Nephron progenitor cell (in vitro differentiated cells): ENCODE results near the gene IQCK.

Experiments used
- DNase-seq: peaks from one replicate; pipeline ENCODE4 v3.0.0; 2021
- H3K27ac Mint-ChIP-seq: 2 replicates; pipeline ENCODE4 v1.8.0; 2021; ENCODE audit warnings: mild to moderate bottlenecking, moderate library complexity, mixed read lengths
- H3K27me3 Mint-ChIP-seq: 2 replicates; pipeline ENCODE4 v1.8.0; 2021; ENCODE audit warnings: mild to moderate bottlenecking, low read depth, mixed read lengths; ENCODE audit not compliant: poor library complexity
- H3K36me3 Mint-ChIP-seq: 2 replicates; pipeline ENCODE4 v1.8.0; 2021; ENCODE audit warnings: low read depth, mixed read lengths
- H3K4me1 Mint-ChIP-seq: 2 replicates; pipeline ENCODE4 v1.8.0; 2021; ENCODE audit warnings: mixed read lengths
- H3K4me3 Mint-ChIP-seq: 2 replicates; pipeline ENCODE4 v1.8.0; 2021; ENCODE audit warnings: mild to moderate bottlenecking, moderate library complexity, mixed read lengths
- H3K9me3 Mint-ChIP-seq: 2 replicates; pipeline ENCODE4 v1.8.0; 2021; ENCODE audit warnings: mild to moderate bottlenecking, moderate library complexity, mixed read lengths
- CTCF ChIP-seq: fragments of 200-600 bp; sonication (generic); IDR thresholded peaks from 2 replicates; pipeline ENCODE4 v1.5.0; 2021; ENCODE audit warnings: antibody characterized with exemption

Gene IQCK

GRCh38 chr16:19802612-19803011 is 84.5 kb downstream of the IQCK start:
- DNase-seq: no peak
- peaks cover 22% of the 10 kb centered on the region for H3K9me3 Mint-ChIP-seq
- TF ChIP-seq CTCF: no peak
- peak overlapping the region; percentile 43 for H3K27ac Mint-ChIP-seq
- H3K4me1 Mint-ChIP-seq: peaks cover 14% of the 10 kb centered on the region
- peaks cover 3% of the 10 kb centered on the region for H3K27me3 Mint-ChIP-seq
- H3K36me3 Mint-ChIP-seq: peaks cover 22% of the 10 kb centered on the region
- H3K4me3 Mint-ChIP-seq: no peak overlapping the region

- DNase-seq: no peak
- Mint-ChIP-seq H3K27ac (peak overlapping the region; percentile 29), H3K36me3 (peaks cover 22% of the 10 kb centered on the region), H3K4me3 (no peak overlapping the region), H3K4me1 (peaks cover 14% of the 10 kb centered on the region), H3K9me3 (peaks cover 22% of the 10 kb centered on the region), H3K27me3 (peaks cover 3% of the 10 kb centered on the region)
- TF ChIP-seq CTCF: no peak
Measured at GRCh38 chr16:19804538-19805323, 86.7 kb downstream of the IQCK start.

- no peak for TF ChIP-seq CTCF
Measured at GRCh38 chr16:19805459-19806162, 87.5 kb downstream of the IQCK start.

GRCh38 chr16:19808061-19808641 is 90.1 kb downstream of the IQCK start:
- no peak for DNase-seq
- TF ChIP-seq CTCF: no peak
- peaks cover 37% of the 10 kb centered on the region for H3K36me3 Mint-ChIP-seq
- peaks cover 34% of the 10 kb centered on the region for H3K9me3 Mint-ChIP-seq
- H3K27ac Mint-ChIP-seq: no peak overlapping the region
- H3K27me3 Mint-ChIP-seq: peaks cover 3% of the 10 kb centered on the region
- peaks cover 8% of the 10 kb centered on the region for H3K4me1 Mint-ChIP-seq
- H3K4me3 Mint-ChIP-seq: no peak overlapping the region

More at GRCh38 chr16:19805459-19806162, 87.5 kb downstream of the IQCK start:
- Mint-ChIP-seq H3K4me1 (peaks cover 14% of the 10 kb centered on the region), H3K27ac (peak overlapping the region; percentile 90), H3K4me3 (no peak overlapping the region), H3K36me3 (peaks cover 22% of the 10 kb centered on the region), H3K9me3 (peaks cover 22% of the 10 kb centered on the region), H3K27me3 (peaks cover 3% of the 10 kb centered on the region)
- DNase-seq: no peak

GRCh38 chr16:19809121-19809635 is 91.1 kb downstream of the IQCK start:
- H3K4me3 Mint-ChIP-seq: no peak overlapping the region
- no peak for TF ChIP-seq CTCF
- H3K4me1 Mint-ChIP-seq: peaks cover 8% of the 10 kb centered on the region
- H3K27me3 Mint-ChIP-seq: peaks cover 3% of the 10 kb centered on the region
- no peak for DNase-seq
- peaks cover 40% of the 10 kb centered on the region for H3K9me3 Mint-ChIP-seq
- no peak overlapping the region for H3K27ac Mint-ChIP-seq
- H3K36me3 Mint-ChIP-seq: peaks cover 43% of the 10 kb centered on the region
